Measurements from ENCODE around the gene TFDP3.

DNA sequence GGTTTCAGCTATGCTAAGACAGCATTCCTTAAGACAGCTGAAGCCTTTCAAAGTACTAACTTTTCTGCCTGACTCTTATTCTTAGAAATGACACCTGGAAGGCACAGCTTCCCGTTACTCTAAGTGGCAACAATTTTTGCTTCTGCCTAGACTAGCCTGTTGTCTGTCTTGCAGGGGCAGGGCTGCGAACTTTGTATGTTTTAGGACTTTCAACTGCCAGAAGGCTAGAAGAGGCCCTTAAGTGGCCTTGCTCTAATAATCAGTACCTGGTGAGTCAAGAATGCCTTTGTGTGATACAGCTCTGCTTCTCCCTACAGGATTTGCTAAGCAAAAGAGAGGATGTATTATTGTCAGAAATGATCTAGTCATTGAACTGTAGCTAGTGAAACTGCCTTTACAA, 30.0 kb upstream of the TFDP3 start:
- TF ChIP-seq, protein P1, sequence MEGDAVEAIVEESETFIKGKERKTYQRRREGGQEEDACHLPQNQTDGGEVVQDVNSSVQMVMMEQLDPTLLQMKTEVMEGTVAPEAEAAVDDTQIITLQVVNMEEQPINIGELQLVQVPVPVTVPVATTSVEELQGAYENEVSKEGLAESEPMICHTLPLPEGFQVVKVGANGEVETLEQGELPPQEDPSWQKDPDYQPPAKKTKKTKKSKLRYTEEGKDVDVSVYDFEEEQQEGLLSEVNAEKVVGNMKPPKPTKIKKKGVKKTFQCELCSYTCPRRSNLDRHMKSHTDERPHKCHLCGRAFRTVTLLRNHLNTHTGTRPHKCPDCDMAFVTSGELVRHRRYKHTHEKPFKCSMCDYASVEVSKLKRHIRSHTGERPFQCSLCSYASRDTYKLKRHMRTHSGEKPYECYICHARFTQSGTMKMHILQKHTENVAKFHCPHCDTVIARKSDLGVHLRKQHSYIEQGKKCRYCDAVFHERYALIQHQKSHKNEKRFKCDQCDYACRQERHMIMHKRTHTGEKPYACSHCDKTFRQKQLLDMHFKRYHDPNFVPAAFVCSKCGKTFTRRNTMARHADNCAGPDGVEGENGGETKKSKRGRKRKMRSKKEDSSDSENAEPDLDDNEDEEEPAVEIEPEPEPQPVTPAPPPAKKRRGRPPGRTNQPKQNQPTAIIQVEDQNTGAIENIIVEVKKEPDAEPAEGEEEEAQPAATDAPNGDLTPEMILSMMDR (IDR thresholded peaks at IDR 0.05): no peak
- no peak for TF ChIP-seq EZH2 (IDR thresholded peaks at IDR 0.05)
- TF ChIP-seq EZH2phosphoT487 (IDR thresholded peaks at IDR 0.05): no peak
